Erythroblast (primary cell): ENCODE data around the gene RTN4.

Source experiments
- GATA1 ChIP-seq: IDR thresholded peaks from 2 replicates; pipeline ENCODE4 v1.6.1; 2011; ENCODE audit warnings: low read depth, mild to moderate bottlenecking, control low read depth, low read length, moderate library complexity
- POLR2A ChIP-seq: IDR thresholded peaks from 2 replicates; pipeline ENCODE4 v1.6.1; 2011; ENCODE audit warnings: mild to moderate bottlenecking, low read length

DNA sequence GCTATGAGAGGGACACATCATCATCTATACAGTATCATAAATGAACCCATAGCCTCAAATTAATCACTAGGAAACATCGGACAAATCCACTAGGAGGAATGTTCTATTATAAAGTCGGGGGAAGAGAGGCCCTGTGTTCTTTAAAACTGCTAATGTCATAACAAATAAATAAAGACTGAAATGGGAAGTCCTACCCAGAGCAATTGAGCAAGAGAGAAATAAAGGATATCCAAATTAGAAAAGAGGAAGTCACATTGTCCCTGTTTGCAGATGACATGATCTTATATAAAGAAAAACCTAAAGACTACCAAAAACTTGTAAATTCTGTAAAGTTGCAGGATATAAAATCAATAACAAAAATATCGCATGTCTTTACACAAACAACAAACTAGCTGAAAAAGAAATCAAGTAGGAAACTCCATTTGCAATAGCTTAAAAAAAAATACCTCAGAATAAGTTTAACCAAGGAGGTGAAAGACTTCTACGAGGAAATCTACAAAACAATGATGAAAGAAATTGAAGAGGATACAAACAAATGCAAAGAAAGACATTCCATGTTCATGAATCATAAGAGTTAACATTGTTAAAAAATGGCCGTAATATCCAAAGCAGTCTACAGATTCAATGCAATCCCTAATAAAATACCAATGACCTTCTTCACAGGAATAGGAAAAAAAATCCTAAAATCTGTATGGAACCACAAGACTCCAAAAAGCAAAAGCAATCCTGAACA lies 30.6 kb downstream of the RTN4 start:
- TF ChIP-seq POLR2A (no peak), GATA1 (no peak)
